Adrenal gland (tissue), 12 donors: Measurements from ENCODE around the gene TLK2. TPM values are rescaled to one million over a fixed set of nuclear protein-coding genes. Genes with fewer than 3 reads are reported as not detected.

ENCODE experiments used
- DNase-seq, 7 donors: peaks; one replicate each; pipeline ENCODE4 v3.0.0-alpha.2; 2019 to 2020
- H3K27ac ChIP-seq, 5 donors: fragments of 200-600 bp; sonication (generic) in 4 of 5; 1 replicate in 3 of 5; 2 replicates in 2 of 5; pipeline versions ENCODE4 v1.5.1 to v1.8.0; 2016 to 2020; ENCODE audit warnings: mild to moderate bottlenecking in 1 of 5
- H3K27me3 ChIP-seq: fragments of 200-600 bp; 2 replicates; pipeline ENCODE4 v1.8.0; 2021
- H3K36me3 ChIP-seq, 2 donors: fragments of 200-600 bp; replicated peaks in 1 of 2; 1 replicate in 1 of 2; 2 replicates in 1 of 2; pipeline versions ENCODE4 v1.5.1 to v1.8.0; 2018 to 2022
- H3K4me1 ChIP-seq, 2 donors: fragments of 200-600 bp; replicated peaks in 1 of 2; 1 replicate in 1 of 2; 2 replicates in 1 of 2; pipeline versions ENCODE4 v1.5.1 to v1.8.0; 2018 to 2021
- H3K4me3 ChIP-seq, 4 donors: fragments of 200-600 bp; sonication (generic) in 3 of 4; one replicate each; pipeline ENCODE4 v1.5.1; 2016 to 2018
- H3K9me3 ChIP-seq, 3 donors: fragments of 200-600 bp; sonication (generic) in 1 of 3; replicated peaks in 1 of 3; 1 replicate in 2 of 3; 2 replicates in 1 of 3; pipeline versions ENCODE4 v1.5.1 to v1.8.0; 2016 to 2021
- POLR2A ChIP-seq, 2 donors: fragments of 450-650 bp; IDR thresholded peaks; one replicate each; pipeline ENCODE4 v1.6.1; 2017; ENCODE audit warnings: antibody characterized with exemption in 2 of 2, mild to moderate bottlenecking in 2 of 2, moderate library complexity in 1 of 2
- WGBS, 4 donors: extraction: QIAGEN DNeasy Blood & Tissue Kit in 2 of 4; methylation state at CpG; one replicate each; pipeline versions ENCODE4 v1.1.5 to v1.1.7; 2013 to 2017; 5-methylcytosine and 5-hydroxymethylcytosine counted together
- intact Hi-C, 2 donors: fragments of 100-400 bp; cut with DNase I; formaldehyde crosslinking; loops; one replicate each; pipeline versions ENCODE4 v1.14.1 to v1.15.0; 2022 to 2023
- polyA plus RNA-seq, 3 donors: library from polyadenylated mRNA; stranded (reverse); fragments of 200-250 nt in 2 of 3; fragments of 350-450 nt in 1 of 3; fragmentation: Illumina TruSeq in 1 of 3; extraction: RNeasy Lipid Tissue Mini Kit (QIAGEN cat#74804) in 1 of 3; gene quantifications; one replicate each; pipeline ENCODE4 v1.2.3, GENCODE V29; 2013 to 2014
- total RNA-seq, 9 donors: library from RNA; depleted of rRNA in 4 of 9; stranded (reverse); fragments of >200 nt in 4 of 9; fragments of 120-200 nt in 1 of 9; fragmentation: NEBNext Ultra II Directional in 1 of 9; extraction: Animal tissue kit (Norgen Biotek cat#: 25700) in 1 of 9; gene quantifications; one replicate each; pipeline versions ENCODE4 v1.1.0 to v1.2.4, GENCODE V29; 2013 to 2023
- TF ChIP-seq, protein P1 (sequence below), 6 experiments: fragments of 450-650 bp in 4 of 6; fragments of 200-600 bp in 2 of 6; sonication (generic) in 1 of 6; IDR thresholded peaks; 1 replicate in 5 of 6; 2 replicates in 1 of 6; pipeline versions ENCODE4 v1.5.1 to v1.8.0; 2016 to 2021; ENCODE audit warnings: antibody characterized with exemption in 6 of 6, mild to moderate bottlenecking in 2 of 6, moderate library complexity in 1 of 6
- donor health status: healthy with polysubstance abuse.
- donor health status: Bipolar disorder and iron deficiency.
- donor health status: DM: yes; HTN: yes; CAD: no.
- donor health status: DM: no; HTN: no; CAD: no.
- donor health status: DM: no; HTN: no; CAD: no.
- donor health status: DM: yes; HTN: yes; CAD: no.

TLK2 gene
- total and polyA plus RNA-seq, 12 donors, result 13.2 to 68.3 (median 31.2) TPM

- Histone ChIP-seq H3K27ac (no peak overlapping the region), H3K9me3 (no peaks in the 10 kb centered on the region), H3K4me3 (no peak overlapping the region), H3K36me3 (no peaks in the 10 kb centered on the region), H3K27me3 (no peaks in the 10 kb centered on the region), H3K4me1 (peaks cover 10 to 11% of the 10 kb centered on the region in 2 donors)
- 91 to 97% (median 93%) methylated on average over 3 of the region's 3 CpGs for WGBS, 4 donors
- no peak for TF ChIP-seq POLR2A (IDR thresholded peaks at IDR 0.05)
- TF ChIP-seq, protein P1, sequence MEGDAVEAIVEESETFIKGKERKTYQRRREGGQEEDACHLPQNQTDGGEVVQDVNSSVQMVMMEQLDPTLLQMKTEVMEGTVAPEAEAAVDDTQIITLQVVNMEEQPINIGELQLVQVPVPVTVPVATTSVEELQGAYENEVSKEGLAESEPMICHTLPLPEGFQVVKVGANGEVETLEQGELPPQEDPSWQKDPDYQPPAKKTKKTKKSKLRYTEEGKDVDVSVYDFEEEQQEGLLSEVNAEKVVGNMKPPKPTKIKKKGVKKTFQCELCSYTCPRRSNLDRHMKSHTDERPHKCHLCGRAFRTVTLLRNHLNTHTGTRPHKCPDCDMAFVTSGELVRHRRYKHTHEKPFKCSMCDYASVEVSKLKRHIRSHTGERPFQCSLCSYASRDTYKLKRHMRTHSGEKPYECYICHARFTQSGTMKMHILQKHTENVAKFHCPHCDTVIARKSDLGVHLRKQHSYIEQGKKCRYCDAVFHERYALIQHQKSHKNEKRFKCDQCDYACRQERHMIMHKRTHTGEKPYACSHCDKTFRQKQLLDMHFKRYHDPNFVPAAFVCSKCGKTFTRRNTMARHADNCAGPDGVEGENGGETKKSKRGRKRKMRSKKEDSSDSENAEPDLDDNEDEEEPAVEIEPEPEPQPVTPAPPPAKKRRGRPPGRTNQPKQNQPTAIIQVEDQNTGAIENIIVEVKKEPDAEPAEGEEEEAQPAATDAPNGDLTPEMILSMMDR (IDR thresholded peaks at IDR 0.05), result no peak
- DNase-seq, result no peak
- intact Hi-C loops, result no loop called here
Measured at GRCh38 chr17:62657145-62657665, 178.6 kb downstream of the TLK2 start.

- H3K27me3 ChIP-seq, result no peaks in the 10 kb centered on the region
- intact Hi-C loops, result no loop called here
- H3K27ac ChIP-seq, result no peak overlapping the region
- H3K4me3 ChIP-seq, result no peak overlapping the region
- WGBS, 4 donors, result 83 to 91% (median 87%) methylated on average over 9 of the region's 9 CpGs
- TF ChIP-seq, protein P1 (IDR thresholded peaks at IDR 0.05), result no peak
- no peak for TF ChIP-seq POLR2A (IDR thresholded peaks at IDR 0.05)
- H3K36me3 ChIP-seq, result no peaks in the 10 kb centered on the region
- DNase-seq, result no peak
- no peaks in the 10 kb centered on the region for H3K9me3 ChIP-seq
- peaks cover 8 to 10% of the 10 kb centered on the region in 2 donors for H3K4me1 ChIP-seq
Measured at GRCh38 chr17:62657690-62658089, 179.1 kb downstream of the TLK2 start.

GRCh38 chr17:62658136-62658920 is 179.7 kb downstream of the TLK2 start:
- Histone ChIP-seq H3K27me3 (no peaks in the 10 kb centered on the region), H3K4me3 (no peak overlapping the region), H3K9me3 (no peaks in the 10 kb centered on the region), H3K36me3 (no peaks in the 10 kb centered on the region), H3K4me1 (peaks cover 2 to 8% of the 10 kb centered on the region in 2 donors), H3K27ac (no peak overlapping the region)
- no peak for TF ChIP-seq POLR2A (IDR thresholded peaks at IDR 0.05)
- TF ChIP-seq, protein P1 (IDR thresholded peaks at IDR 0.05), result no peak
- 72 to 85% (median 80%) methylated on average over 15 of the region's 15 CpGs for WGBS, 4 donors
- intact Hi-C loops, result no loop called here
- DNase-seq, result no peak

- Histone ChIP-seq H3K36me3 (no peaks in the 10 kb centered on the region), H3K9me3 (no peaks in the 10 kb centered on the region), H3K27ac (no peak overlapping the region), H3K4me3 (no peak overlapping the region), H3K4me1 (no peaks in the 10 kb centered on the region), H3K27me3 (no peaks in the 10 kb centered on the region)
- TF ChIP-seq POLR2A (IDR thresholded peaks at IDR 0.05), result no peak
- TF ChIP-seq, protein P1 (IDR thresholded peaks at IDR 0.05), result no peak
- DNase-seq, result no peak
- WGBS, 4 donors, result 67 to 89% (median 82%) methylated on average over 2 of the region's 2 CpGs
- intact Hi-C loops, result no loop called here
Measured at GRCh38 chr17:62660629-62661118, 182.0 kb downstream of the TLK2 start.
